Loucy (cell line): ENCODE measurements around the gene NPW.

Source experiments
- CTCF ChIP-seq: fragments of 200-600 bp; sonication (generic); conservative IDR thresholded peaks from 2 replicates; pipeline ENCODE4 v1.5.1; 2014; ENCODE audit warnings: mild to moderate bottlenecking, antibody characterized with exemption, low read length
- EZH2phosphoT487 ChIP-seq: fragments of 200-600 bp; IDR thresholded peaks from 2 replicates; pipeline ENCODE4 v1.6.1; 2018; ENCODE audit warnings: antibody characterized with exemption, mild to moderate bottlenecking, moderate library complexity, borderline replicate concordance

GRCh38 chr16:2045965-2046892 lies 26.6 kb downstream of the NPW start:
- no peak for TF ChIP-seq CTCF
- TF ChIP-seq EZH2phosphoT487 = no peak
